DMS114 treated with DMSO at 0.1 percent for 48 hours (cell line): ENCODE data around the gene RSRC1.

ENCODE experiments used
- DNase-seq: peaks from one replicate; lab custom pipeline; 2025; ENCODE audit not compliant: unreplicated experiment; lab: John Stamatoyannopoulos, UW

RSRC1 gene

DNA sequence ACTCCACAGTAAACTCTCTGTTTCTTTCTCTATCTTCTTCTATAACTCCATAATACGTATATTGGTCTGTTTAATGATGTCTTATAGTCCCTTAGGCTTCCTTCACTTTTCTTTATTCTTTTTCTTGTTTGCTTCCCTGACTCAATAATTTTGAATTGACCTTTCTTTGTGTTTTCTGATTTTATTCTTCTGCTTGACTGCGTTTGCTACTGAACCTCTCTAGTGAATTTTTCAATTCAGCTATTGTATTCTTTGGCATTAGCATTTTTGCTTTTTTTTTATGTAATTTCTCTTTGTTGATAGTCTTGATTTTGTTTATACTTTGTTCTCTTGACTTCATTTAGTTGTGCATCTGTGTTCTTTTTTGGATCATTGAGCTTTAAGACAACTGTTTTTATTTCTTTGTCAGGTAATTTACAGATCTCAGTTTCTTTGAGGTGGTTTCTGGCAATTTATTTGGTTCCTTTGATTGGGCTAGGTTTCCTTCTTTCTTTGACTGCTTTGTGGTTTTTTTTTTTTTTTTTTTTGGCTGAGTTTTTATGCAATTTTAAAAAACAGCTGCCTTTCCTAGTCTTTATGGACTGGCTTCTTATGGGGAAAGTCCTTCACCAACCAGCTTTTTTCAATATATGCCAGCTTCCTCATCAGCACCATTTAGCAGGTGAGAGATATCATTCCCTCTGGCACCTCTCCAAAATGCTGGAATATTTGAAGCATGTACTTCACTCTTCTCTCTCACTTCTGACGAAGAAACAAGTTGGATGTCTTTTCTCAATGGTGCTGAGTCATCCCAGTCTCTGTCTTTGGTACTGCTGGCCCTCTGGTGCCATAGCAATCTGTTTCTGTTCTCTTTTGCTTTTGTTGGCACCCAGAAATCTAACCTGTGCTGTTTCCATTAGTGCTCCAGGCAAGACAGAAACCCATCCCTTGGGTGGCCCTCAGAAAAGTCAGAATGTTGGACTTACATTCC, 17.6 kb downstream of the RSRC1 start:
- no peak for DNase-seq

DNA sequence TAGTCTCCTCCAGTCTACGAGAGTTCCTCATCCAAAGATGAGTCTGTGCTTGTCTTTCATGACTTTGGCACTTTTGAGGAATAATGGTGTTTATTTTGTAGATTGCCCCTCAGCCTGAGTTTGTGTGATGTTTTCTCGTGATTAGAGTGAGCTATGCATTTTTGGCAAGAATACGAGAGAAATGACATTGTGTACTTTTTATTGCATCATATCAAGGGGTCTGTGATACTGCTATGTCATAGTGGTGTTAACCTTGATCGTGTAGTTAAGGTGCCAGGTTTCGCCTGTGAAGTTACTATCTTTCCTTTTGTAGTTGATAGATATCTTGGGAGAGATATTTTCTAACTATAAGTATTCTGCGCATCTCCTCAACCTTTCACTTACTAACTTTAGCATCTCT, 18.9 kb downstream of the RSRC1 start:
- DNase-seq = no peak

DNA sequence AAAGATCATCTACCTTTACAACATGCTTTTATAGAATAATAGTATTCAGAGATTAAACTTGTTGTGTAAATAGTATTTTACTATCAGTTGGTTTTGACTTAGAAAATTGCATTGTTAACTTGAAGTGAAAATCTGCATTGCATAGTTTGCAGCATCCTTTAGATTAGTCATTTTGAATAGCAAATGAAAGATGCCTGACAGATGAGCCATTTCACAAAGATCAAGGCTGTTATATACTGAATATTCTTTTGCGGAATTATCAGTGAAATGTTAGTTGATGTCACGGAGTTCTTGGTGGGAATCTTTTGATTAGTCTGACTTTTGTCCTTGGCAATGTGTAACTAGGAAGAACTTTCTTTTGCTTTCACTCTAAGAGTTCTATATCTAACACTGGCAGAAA, 24.5 kb downstream of the RSRC1 start:
- no peak for DNase-seq

DNA sequence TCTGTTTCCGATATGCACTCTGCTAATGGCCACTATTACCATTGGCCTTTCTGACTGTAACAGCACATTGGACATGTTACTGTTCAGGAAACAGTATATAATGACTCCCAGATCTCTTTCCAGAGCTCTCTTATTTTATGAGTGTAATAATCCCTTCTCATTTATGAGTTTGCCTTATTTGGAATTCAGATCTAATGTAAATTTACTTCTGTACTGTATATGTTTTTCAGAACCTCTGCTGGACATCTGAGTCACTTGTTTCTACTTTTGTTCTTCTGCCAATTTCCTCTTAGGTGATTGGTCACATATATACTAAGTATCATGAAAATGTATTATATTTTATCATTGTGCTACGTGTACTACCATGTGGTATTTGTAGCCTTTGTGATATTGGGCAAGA, 30.5 kb downstream of the RSRC1 start:
- no peak for DNase-seq

DNA sequence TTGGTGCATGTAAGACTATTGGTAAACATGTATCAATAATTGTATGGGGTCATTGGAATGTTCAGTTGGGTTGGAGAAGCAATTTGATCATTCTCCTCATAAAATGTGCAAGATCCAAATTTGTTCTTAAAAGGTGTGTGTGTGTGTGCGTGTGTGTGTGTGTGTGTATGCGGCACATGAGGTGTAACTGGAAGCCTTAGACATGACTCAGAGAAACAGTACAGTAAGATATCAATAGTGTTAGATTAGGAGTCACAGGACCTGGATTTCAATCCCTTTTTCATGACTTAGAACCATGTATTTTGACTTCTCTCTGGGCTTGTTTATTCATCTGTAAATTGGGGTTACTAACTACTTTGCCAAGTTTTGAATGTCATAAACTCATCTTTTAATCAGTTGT, 38.3 kb downstream of the RSRC1 start:
- no peak for DNase-seq

DNA sequence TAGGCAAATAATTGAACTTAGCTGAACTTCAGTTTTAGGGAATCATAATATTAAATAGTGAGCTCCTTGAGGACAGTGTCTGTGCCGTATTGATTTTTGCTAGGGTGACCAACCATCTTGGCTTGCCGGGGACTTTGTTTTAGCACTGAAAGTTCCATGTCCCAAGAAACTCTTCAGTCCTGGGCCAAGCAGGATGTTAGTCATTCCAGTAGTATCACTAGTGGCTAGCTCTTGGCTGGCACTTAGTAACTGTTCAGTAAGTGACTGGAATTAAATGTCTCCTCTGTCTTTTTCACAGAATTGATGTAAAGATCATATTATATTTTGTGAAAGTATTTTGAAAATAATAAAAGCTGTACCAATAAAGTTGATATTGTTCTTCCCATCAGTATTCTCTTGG, 42.3 kb downstream of the RSRC1 start:
- DNase-seq = no peak

DNA sequence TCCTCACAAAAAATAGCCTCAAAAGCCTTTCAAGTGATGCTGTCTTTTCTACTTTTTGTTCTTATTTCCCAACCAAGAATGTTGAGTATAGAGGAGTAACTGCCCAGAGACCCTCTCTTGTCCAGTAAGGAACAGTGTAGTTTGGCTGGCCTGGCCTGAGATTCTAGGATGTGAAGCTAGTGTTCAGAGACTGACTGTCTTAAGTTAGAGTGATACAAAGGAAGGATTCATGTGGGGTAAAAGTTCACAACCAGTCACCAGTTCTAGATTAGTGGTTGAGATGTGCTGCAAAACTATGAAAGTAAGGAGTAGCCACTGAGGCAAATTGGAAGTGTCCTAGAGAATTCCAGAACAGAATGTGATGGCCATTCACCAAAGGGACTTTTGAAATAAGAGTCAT, 49.1 kb downstream of the RSRC1 start:
- DNase-seq = no peak

DNA sequence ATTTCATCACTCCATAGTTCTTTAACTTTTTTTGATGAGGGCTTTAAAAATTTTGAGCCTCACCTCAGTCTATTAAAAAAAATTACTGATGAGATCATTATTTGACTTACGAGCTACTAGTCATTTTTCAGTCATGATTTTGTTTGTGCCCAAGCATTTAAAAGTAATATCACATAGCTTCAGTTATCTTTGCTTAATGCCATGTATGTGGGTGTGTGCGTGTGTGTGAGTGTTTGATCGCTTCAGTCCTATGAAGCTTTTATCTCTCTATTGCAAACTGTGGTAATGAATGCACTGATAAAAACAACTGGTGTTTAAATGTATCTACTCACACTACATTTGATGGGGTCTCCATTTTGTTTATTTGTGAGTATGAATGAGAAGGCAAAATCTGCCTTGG, 49.8 kb downstream of the RSRC1 start:
- no peak for DNase-seq

DNA sequence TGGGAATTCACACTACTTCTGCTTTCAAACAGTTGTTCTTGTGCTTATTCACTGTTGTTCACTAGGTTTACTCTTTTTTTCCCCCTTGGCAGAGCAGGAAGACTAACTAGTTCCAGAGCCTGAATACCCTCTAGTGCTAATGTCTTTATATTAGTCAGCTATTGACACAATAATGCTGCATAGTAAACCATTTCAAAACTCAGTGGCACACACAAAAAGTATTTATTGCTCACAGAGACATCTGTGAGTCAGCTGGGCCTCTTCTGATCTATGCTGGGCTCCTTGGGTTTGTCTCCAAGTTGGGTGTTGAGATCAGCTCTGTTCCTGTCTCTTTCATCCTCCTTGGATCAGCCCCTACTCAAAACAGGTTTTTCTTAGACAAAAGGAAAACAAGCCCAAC, 51.1 kb downstream of the RSRC1 start:
- DNase-seq = no peak

DNA sequence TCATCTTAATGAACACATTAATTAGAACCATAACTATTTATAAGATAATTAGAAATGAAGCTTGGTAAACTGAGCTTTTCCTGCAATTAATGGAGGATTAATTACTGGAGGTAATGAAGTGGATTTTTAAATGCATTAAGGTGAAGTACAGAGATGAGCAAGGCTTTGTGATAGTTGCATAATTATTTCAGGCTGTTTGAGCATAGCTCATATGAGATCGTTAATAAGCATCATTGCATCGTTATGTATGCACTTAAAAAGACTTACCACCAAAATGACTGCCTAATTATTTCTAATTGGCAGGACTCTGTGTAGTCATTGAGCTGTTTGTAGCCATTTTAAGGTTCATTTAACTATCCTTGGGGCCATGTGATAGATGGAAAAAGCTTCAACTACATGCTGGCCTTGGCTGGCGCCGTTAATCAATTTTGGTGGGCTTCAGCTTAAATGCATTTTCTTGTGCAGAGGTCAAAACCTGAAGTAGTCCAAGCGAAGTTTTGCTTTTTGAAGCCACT, 55.3 kb downstream of the RSRC1 start:
- DNase-seq = no peak

DNA sequence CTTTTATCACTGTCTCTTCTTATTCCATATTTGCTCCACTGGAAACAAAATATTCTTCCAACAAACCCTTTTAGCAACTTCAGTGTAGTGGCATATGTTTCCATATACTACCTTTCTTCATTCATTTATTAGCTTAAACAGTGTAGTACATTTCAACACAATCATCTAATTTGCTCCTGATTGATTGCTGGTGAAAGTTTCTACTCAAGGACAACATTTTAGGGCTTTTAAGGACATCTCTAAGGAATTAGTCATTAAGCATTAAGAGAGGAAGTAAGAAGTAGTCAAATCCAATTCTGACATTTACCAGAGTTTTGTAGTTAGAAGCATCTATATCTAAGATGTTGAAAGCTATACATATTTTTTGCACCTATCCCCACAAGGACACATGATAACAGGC, 55.8 kb downstream of the RSRC1 start:
- no peak for DNase-seq

DNA sequence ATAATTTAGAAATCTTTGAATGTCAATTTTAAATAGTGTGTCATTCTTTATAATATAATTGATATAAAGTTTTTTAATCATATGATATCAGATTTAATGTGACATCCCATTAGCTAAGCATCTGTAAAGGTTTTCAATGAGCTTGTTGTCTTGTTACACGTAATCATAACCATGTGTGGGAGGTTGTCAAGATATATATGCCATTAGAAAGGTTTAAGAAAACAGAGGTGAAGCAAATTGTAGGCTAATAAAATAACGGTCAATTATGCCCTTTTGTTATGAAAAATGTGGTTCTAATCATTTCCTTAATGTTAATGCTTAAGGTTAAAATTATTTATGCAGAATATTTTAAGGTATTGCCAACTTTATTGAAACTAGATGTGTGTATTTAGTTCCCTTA, 56.3 kb downstream of the RSRC1 start:
- DNase-seq = no peak

DNA sequence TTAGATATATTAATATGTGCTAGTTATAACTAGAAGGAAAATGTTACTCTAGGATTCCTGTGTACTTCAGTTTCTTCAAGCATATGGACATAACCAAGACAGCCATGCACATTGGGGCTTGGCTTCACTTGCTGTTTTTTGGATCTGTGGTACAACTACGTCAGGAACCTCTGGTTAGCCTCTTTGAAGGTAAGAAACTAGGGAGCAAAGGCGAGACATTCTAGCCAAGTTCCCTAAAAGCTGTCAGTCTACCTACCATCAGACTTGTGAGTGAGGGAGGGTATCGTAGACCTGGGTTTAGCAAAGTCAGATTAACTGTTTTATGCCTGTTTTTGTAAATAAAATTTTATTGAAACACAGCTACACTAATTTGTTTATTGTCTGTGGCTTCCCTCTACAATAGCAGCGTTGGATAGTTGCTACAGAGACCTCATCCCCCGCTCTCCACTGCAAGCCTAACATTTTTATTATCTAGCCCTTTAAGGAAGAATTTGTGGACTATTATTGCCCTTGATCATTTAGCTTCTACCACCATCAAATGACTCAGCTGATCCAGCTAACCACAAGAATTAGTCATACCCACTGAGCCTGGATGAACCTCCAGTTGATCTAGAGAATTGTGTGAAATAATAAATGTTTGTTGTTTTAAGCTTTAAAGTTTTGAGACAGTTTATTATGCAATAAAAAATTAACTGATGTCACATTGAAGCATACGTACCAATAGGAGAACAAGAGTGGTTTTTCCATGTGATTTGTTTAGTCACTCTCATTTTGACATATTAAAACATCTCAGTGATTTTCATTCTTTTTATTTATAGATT, 58.1 kb downstream of the RSRC1 start:
- no peak for DNase-seq

DNA sequence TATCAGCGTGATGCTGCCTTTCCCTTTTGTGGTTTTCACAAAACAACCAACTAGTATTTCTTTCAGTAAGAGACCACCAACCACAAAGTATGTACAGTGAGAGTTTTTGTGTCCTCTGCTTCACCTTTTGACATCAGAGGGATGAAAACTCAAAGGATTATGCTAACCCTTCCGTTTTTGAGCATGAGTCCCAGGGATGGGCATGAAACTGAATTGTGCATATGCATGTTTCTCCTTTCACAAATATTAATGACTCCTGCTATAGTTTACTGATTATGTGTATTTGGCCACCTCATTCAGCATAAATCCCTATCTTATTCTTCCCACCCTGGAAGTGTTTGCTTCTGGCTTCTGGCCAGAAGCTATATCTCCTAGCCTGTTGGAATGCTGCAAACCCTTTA, 59.2 kb downstream of the RSRC1 start:
- DNase-seq = no peak

DNA sequence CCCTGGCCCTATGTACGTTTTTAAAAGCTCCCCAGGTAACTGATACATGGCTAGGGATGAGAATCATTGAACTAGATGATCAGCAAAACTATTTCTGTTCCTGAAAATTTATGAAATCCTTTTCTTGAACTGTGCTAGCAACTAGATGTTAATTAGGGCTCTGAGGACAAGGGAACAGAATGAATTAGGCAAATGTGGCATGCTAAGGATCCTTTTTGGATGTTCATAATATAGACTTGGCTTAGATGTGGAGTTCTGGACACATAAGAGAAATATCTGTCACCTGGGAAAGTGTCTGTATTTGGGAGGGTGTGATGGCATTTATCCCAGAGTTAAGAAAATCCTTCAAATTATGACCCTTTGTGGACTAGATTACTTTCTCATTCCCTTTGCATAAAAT, 71.2 kb downstream of the RSRC1 start:
- DNase-seq = no peak

DNA sequence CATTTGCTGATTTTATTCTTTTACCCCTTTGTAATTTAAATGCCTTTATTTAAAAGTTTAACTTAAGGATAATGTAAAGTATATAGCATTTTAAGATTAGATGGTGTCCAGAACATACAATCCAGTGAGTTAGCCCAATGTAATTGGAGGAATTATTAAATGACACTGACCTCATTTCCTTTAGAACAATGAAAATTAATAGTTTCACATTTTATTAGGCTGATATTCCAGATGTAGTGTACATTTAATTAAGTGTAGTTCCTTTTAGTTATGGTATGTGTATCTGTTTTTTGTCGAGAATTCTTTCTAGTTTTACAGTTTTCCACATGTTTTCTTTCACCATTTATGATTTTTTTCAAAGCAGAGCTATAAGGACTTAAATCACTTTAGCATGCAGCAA, 75.8 kb downstream of the RSRC1 start:
- DNase-seq = no peak

DNA sequence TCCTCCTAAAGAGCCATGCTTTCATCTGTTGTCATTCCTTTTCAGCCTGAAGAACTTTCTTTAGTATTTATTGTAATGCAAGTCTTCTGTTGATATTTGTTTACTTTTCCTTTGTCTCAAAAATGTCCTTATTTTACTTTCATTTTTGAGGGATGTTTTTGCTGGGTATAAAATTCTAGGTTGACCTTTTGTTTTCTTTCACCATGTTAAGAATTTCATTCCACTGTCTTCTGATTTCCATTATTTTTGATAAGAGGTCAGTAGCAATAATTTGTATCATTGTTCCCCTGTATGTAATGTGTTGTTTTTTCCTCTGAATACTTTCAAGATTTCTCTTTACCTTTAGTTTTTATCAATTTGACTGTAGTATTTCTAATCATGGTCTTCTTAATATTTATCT, 91.1 kb downstream of the RSRC1 start:
- no peak for DNase-seq

DNA sequence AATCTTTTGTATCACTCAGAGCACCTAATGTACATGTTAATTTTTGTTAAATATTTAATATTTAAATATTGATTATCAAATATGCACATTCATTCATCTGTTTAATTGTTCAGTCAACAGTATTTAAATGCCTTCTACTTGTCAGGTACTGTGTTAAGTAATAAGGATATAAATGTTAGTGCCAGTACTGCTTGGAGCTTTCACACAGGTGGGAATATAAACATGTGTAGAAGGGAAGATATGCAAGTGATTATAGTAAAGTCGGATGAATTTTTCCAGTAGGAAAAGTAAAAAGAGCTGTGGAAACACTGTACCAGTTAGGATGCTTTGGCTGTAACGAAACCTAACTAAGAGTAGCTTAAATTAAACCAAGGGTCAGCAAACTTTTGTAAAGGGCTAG, 95.4 kb downstream of the RSRC1 start:
- no peak for DNase-seq

DNA sequence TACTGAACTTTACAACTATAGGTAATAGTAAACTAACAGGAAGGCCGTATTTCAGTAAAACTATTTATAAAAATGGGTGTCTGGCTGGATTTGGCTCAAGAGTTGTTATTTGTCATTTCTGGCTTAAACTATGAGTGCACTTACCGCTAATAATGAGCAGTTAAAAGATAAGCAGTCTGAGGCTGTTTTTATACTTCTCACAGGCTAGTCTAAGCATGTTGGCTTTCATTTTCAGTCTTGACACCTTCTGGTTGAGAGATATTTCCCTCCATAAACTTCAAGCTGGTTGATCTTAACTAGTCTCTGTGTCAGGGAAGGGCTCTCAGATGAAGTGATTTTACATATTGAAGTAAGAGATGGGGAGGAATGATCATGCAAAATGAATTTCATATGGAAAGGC, 96.1 kb downstream of the RSRC1 start:
- no peak for DNase-seq

DNA sequence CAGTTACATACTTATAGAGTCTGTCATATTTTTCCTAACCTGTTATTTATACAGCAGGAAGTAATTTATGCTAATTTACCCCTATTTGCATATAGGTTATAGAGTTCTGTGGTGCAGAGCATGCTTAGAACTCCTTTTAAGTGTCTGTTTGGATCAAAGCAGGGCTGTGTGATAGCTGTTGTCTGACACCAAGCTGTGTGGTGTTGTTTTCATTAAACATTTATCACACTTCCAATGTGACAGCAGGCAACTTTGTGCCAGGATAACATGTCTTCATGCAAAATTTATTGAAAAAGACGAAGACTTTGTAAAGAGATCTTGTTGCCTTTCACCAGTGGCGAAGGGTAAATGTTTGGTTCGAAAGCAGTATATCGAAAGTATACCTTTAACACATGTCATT, 100.2 kb downstream of the RSRC1 start:
- no peak for DNase-seq

DNA sequence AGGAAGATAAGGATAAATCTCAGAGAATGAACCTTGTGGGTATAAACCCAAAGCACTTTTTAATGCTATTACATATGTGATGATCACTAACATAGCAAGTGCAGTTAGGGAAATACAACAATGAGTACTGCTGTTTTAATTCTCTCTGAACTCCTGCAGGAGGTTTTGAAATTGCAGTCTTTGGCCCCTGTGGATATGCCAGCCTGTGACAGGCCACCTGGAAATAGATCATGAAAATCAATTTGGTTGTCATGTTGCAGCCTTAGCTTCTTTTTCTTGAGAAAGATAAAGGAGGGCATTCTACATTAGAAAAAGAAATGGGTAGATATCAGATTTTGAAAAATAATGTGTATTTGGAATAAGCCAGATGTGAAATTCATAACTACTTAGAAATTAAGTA, 103.6 kb downstream of the RSRC1 start:
- no peak for DNase-seq

DNA sequence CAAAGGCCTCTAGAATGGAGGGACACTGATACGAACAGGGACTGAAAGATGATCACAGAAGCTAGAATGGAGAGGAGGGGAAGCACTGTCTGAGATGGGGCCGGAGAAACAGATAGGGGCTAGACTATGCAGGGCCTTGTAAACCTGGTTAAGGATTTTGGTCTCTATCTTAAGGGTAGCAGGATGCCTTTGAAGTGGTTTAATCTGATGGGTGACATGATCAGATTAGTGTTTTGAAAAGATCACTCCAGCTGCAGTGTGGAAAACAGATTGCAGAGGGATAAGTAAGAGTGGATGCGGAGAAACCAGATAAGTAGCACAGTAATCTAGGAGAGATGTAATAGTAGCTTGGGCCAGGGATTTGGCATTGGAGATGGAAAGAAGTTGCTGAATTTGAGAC, 108.1 kb downstream of the RSRC1 start:
- DNase-seq = no peak
